HG02623 (cell line): Measurements from ENCODE around the gene AKAP13.

Source experiments
- ATAC-seq: cut with Tn5 transposase; IDR thresholded peaks from one replicate; pipeline ENCODE4 v1.9.1; 2021; ENCODE audit warnings: moderate library complexity; ENCODE audit not compliant: unreplicated experiment

AKAP13 gene

GRCh38 chr15:85494048-85494777 lies 113.8 kb downstream of the AKAP13 start:
- ATAC-seq = no peak

- no peak for ATAC-seq
Observed at GRCh38 chr15:85495096-85495495, 114.7 kb downstream of the AKAP13 start.

DNA sequence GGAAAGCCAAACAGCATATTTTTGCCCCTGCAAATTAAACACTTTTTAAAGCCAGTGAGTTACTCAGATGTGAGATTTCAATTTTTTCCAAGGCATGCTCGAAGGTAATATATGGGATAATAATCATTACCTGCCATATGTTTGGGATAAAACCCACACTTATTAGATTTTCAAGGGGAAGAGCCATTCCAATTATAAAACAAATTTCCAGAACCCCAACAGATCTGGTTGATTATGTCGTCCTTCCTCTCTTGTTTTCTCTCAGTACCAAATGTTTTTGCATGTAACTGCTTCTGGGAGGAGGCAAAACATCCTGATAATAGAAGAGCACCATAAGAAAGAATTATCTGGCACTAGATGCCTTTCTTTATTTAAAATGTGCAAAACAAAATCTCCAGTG lies 115.1 kb downstream of the AKAP13 start:
- ATAC-seq = no peak

DNA sequence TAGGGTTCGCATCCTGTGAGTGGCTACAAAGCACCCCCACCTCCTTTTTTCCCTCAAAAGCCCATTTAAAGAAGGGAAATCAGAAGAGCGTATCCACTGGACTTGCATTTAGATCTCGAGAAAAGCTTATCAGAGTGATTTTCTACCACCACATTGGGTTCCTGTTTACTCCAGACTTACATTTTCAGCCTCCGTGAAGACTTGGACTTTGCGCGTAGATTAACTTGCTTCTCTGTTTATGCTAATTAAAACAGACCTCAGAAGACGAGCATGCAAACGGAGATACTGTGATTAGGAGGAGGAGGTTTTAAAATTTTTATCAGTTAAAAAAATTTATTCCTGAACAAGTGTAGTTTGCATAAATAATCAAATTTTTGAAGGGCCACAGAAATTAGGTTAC lies 115.7 kb downstream of the AKAP13 start:
- ATAC-seq = no peak

GRCh38 chr15:85496551-85497171 lies 116.3 kb downstream of the AKAP13 start:
- no peak for ATAC-seq

DNA sequence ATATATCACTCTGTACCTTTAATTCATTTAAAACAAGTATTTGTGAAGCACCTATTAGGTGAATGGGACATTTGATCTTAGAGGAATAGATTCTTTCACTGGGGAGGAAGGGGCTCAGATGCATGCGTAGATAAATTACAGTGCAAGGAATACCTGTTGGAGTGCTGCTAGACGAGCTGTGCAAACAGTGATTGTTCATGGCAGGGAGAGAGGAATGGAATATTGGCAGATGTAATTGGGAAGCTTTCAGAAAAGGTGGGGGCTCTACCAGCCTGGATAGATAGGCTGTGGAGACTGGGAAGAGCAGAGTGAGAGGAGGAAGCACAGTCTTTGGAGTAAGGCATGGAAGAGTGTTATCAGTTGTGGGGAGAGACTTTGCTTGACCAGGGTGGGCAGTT lies 116.8 kb downstream of the AKAP13 start:
- ATAC-seq = no peak

GRCh38 chr15:85498471-85498870 lies 118.1 kb downstream of the AKAP13 start:
- ATAC-seq = no peak

GRCh38 chr15:85499371-85499887 lies 119.0 kb downstream of the AKAP13 start:
- ATAC-seq = no peak

DNA sequence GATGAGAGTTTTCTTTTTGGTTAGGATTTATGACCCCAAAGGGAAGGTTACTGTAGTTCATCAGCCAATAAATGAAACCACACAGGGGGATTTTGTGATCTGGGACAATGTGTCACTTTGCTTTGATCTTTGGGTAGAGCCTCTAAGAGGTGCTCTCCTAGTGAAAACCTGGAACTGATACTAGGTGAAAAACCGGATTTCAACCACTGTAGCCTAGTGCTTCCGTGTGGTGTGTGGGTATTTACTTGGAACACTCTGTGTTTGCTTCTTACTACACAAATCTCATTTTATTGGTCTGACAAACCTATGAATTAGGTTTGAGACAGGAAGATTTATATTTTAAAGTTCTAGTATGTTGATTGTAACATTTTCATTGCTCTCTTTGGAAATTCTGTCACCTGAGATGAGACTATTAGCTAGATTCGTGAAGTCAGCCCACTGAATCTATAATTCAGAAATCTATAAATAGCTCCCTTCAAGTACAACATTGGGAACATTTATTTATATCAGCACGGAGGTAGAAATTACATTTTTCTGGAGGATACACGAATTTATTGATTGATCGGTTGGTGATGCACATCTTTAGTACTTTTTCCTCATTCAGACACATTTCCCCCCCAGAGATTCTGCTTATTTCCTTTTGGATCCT lies 119.8 kb downstream of the AKAP13 start:
- ATAC-seq = no peak

DNA sequence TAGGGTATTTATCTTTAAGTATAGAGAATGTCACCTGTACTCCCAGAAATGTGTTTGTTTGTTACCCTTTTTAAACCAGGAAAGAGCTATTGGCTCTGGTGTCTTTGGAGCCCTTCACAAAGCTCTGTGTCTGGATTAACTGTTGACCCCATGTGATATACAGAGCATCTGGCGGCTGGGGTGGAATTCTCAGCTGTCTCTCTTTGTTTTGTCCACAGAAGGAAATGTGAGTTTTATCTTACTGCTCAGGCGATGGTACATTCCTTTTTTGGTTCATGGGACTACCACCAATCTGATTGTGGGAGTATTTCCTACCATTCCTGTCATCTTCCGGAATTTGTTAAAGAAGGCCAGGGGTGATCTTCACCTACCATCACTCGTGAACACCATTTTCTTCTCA lies 120.3 kb downstream of the AKAP13 start:
- ATAC-seq = no peak

DNA sequence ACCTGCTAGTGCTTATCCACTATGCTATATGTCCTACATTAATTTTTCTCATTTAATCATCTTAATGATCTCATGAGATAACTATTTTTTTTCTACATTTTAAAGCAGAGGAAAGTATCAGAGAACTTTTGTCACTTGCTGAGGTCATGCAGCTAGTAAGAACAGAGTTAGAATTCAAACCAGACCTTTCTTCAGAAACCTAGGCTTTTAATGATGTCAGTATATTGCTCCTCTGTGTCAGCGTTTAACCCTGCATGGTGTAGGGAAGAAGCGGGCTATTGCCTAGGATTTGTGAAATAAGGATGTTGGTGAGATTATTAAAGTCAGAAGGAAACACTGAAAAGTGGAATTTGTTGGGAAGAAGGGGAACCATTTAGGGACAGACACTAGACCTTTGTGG lies 121.2 kb downstream of the AKAP13 start:
- ATAC-seq = no peak

DNA sequence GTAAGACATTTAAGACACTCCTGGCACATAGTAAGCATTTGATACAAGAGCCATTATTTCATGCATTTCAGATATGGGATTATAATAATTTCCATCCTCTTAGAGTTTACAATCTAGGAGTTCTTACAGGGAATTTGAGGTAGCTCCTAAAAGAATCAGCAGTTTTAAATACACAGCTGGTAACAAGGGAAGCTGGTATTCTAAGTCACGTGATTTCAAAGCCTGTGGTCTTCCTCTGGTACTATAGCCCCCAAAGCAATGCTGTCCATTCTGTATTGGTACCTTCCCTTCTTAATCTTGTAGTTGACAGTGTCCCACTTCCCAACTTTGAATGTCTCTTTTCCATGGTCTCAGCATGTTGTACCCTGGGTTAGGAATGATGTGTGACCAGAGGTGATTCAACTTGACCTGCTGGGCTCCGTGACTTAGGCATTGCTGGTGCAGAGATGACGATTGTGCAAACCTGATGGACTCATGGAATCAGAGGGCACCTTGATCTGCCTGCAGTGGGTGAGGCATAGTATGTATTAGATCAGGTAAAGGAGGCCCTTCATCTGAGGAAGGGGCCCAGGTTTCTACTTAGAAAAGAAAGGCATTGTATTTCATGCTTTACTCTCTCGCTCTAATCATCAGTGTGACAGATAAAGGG lies 122.9 kb downstream of the AKAP13 start:
- ATAC-seq = no peak

GRCh38 chr15:85504749-85505676 lies 124.6 kb downstream of the AKAP13 start:
- ATAC-seq = no peak

DNA sequence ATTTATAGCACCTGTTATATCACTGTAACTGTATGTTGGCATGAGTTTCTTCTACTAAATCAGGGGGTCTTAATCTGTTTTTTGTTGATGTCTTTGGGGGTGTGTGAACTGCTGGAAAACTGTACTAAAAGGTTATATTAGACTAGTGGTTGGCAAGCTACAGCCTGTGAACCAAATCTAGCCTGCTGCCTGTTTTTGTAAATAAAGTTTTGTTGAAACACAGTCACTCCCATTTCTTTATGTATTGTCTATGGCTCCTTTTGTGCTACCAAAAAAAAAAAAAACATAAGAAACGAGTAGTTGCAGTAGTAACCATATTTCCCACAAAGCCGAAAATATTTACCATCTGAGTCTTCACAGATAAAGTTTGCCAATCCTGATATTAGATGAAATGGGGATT lies 126.7 kb downstream of the AKAP13 start:
- no peak for ATAC-seq

GRCh38 chr15:85509973-85510372 lies 129.6 kb downstream of the AKAP13 start:
- no peak for ATAC-seq

- no peak for ATAC-seq
Observed at GRCh38 chr15:85514413-85514812, 134.0 kb downstream of the AKAP13 start.

DNA sequence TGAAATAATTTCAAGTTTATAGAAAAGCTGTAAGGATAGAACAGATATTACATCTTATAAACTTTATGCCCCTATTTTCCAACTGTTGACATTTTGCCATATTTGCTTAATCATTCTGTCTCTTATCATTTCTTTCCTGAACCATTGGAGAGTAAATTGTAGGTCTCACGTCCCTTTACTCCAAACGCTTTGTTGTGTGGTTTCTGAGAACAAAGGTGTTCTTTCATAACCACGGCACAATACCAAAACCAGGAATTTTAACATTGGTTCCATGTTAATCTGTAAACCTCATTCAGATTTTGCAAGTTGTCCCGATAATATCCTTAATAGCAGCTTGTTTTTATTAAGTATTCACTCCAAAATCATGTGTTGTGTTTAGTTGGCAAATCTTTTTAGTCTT lies 134.8 kb downstream of the AKAP13 start:
- no peak for ATAC-seq

DNA sequence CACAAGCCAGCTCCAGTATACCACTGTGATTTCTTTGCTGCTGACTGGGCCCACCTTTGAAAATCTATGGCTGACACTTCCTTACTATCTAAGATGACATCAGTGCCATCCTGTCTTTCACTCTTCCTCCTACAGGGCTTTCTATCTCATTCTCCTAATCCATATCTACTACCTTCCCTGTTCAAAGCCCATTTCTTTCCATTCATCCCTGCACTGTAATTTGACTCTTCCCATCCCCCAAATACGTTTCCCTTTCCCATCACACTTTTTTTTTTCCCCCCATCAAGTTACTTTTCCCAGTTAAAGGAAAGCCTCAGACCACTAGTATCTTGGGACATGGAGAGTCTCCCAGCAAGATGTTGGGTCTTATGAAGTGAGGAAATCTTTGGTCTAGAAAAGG lies 136.7 kb downstream of the AKAP13 start:
- ATAC-seq = no peak

- ATAC-seq = no peak
Observed at GRCh38 chr15:85518979-85519761, 138.8 kb downstream of the AKAP13 start.

DNA sequence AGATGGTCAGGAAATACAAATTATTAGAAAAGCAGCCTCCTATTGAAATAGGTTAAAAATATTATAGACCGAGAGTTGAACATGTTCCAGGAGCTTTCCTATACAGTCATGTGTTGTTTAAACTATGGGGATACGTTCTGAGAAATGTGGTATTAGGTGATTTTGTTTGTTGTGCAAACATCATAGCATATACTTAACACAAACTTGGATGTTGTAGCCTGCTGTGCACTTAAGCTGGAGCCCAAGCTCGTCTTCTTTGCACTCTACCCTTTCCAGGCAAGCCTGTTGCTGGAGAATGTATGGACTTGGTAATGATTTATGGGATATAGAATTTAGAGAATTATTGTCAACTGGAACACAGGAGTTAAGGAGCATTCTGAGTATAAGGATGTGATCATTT lies 140.2 kb downstream of the AKAP13 start:
- no peak for ATAC-seq
